LNCAP (cell line): ENCODE measurements around the gene TRPM7.

ENCODE experiments used
- CTCF ChIP-seq: fragments of 450-650 bp; IDR thresholded peaks from 2 replicates; pipeline ENCODE4 v1.5.1; 2017; ENCODE audit warnings: mild to moderate bottlenecking

TRPM7 gene

GRCh38 chr15:50513001-50513400 lies 173.6 kb downstream of the TRPM7 start:
- TF ChIP-seq CTCF, result no peak
